ENCODE measurements around the gene CCSER2.
"Not testable (repeated sequence)": the region's sequence is repeated elsewhere in the genome, so short reads cannot be mapped to it uniquely, and the experiment has no call there.

The CCSER2 gene

DNA sequence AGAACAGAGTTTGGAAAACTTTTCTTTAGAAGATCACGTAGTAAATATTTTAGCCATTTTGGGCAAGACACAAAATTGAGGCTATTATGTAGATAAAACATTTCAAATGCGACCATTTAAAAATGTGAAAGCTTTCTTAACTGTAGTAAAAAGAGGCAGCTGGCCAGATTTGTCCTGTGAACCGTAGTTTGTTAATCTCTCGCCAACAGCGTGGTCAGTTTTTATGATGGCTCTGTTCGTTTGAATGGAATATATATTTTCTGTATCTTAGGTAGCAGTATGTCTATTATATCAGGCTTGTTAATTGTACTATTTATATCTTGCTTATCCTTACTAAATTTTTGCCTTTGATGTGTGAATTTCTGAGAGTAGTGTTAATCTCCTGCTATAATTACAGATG is 124.9 kb downstream of the CCSER2 start:
- no peak for DNase-seq (ENCODE audit: low read depth)

GRCh38 chr10:84456126-84456525 is 127.7 kb downstream of the CCSER2 start:
- DNase-seq (ENCODE audit: low read depth), result no peak

GRCh38 chr10:84460520-84460919 is 132.1 kb downstream of the CCSER2 start:
- no peak for DNase-seq (ENCODE audit: low read depth)

DNA sequence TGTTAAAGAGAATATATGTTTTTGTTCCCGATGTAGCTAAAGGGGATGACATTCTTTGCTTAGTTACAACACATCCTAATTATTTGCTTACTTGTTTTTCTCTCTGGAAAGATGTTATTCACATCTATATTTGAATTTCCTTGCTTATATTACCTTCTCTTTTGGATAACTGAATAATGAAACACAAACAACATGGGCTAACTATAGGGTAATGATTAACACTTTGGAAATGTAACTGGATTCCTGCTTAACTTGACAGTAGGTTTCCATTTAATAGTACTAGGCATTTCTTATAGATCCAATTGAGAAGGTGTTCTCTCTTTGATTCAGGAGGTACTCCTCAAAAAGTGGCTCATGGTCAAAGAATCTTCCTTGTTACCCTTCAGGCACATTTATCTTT is 141.1 kb downstream of the CCSER2 start:
- DNase-seq (ENCODE audit: low read depth), result no peak

GRCh38 chr10:84473136-84473535 is 144.7 kb downstream of the CCSER2 start:
- no peak for DNase-seq (ENCODE audit: low read depth)

GRCh38 chr10:84477398-84478128 is 149.2 kb downstream of the CCSER2 start:
- DNase-seq (ENCODE audit: low read depth), result no peak

DNA sequence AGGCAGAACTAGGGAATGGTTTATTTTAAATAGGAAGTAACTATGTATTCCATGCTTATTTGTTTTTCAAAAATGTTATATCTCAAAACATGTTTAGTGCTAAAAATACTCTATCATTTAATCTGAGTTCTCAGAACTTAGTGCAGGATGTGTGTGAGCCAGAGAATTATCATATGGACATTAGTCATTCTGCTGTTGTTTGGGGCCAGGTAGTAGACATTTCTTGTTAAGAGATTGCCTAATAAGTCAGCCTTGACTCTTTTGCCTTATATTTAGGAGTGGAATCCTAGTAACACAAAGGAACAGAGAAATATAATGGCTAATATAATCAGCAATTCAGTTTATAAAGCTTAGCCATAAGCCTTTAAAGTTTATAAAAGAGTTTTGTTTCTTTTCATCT is 149.8 kb downstream of the CCSER2 start:
- no peak for DNase-seq (ENCODE audit: low read depth)

DNA sequence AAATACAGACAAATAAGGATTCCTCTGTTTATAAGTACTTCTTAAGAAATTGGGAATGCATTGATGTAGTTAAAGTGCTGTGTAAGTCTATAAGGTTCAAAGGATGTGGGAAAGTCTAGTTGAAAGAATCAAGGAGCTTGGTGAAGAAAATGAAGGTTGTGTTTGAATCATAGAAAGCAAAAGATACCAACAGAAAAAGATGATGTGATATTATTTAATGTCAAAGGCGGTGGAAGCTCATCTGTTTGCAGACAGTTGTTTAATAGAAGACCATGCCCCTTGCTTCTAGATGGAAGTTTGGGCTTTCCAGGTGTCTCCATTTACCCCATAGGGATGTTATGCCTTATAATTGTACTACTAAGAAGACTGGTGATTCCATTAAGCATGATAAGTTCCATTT is 150.3 kb downstream of the CCSER2 start:
- DNase-seq (ENCODE audit: low read depth), result no peak

GRCh38 chr10:84484541-84484940 is 156.2 kb downstream of the CCSER2 start:
- DNase-seq (ENCODE audit: low read depth), result no peak

- no peak for DNase-seq (ENCODE audit: low read depth)
Measured at GRCh38 chr10:84493361-84493760, 165.0 kb downstream of the CCSER2 start.

- no peak for DNase-seq (ENCODE audit: low read depth)
Measured at GRCh38 chr10:84493951-84494848, 165.8 kb downstream of the CCSER2 start.

DNA sequence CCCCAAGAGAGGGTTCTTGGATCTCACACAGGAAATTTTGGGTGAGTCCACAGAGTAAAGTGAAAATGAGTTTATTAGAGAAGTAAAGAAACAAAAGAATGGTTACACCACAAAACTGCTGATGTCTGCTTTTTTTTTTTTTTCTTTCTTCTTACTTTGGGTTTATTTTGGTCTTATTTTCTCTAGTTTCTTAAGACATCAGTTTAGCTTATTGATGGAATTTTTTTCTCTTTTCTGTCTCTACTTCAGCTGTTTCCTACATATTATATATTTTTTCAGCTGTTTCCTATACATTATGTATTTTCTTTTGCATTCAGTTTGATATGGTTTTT is 166.4 kb downstream of the CCSER2 start:
- no peak for DNase-seq (ENCODE audit: low read depth)

DNA sequence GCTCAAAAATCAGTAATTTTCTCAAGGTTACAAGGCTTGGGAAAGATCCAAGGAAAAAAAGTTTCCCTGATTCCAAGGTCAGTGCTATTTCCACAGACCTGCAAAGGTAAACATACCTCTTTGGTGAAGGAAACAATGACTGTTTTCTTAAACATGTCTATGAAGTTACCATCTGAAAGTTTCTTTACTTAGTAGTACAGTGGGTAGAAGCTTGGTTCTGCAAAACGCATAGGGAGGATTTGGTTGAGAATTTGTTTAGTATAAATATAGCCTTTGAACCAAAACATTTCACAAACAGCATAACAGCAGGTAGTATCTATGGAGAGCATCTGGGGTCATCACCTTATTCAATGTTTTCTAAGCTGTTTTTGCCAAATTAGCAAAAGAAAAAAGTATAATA is 169.6 kb downstream of the CCSER2 start:
- DNase-seq (ENCODE audit: low read depth), result no peak

- DNase-seq (ENCODE audit: low read depth), result not testable (repeated sequence)
Measured at GRCh38 chr10:84499039-84499438, 170.7 kb downstream of the CCSER2 start.

- no peak for DNase-seq (ENCODE audit: low read depth)
Measured at GRCh38 chr10:84499846-84500245, 171.5 kb downstream of the CCSER2 start.

DNA sequence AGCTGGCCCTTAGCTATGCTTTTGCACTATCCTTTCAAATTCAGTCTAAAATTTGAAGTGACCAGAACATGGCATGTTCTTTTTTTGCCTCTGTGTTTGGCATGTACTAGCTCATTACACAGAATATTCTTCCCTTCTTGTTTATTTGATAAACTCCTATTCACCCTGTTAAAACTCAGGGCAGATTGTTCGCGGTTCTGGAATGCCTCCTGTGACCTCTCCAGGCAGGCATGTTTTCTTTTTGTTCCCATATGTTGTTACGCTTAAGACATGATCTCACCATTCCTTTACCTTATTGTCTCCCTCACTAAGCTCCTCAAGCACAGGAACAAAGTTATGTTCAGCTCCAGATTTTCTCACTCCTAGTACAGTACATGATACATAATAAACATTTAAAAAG is 181.7 kb downstream of the CCSER2 start:
- no peak for DNase-seq (ENCODE audit: low read depth)

DNA sequence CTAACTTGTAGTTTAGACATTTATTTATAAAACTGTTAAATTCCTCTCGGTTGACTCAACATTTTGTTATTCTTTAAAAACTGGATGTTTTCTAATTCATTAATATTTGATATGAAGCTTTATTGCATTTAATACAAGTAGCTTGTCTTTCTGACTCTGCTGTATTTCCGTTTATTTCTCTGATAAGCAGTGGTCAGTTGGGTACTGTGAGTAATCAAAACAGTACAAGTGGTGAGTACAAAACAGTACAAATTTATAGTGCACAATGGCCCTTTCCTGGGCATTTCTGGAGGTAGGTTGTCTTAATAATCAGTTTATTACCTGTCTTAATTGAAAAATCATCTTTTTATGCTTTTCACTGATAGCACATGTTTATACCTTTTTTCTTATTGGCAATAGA is 182.7 kb downstream of the CCSER2 start:
- no peak for DNase-seq (ENCODE audit: low read depth)

DNA sequence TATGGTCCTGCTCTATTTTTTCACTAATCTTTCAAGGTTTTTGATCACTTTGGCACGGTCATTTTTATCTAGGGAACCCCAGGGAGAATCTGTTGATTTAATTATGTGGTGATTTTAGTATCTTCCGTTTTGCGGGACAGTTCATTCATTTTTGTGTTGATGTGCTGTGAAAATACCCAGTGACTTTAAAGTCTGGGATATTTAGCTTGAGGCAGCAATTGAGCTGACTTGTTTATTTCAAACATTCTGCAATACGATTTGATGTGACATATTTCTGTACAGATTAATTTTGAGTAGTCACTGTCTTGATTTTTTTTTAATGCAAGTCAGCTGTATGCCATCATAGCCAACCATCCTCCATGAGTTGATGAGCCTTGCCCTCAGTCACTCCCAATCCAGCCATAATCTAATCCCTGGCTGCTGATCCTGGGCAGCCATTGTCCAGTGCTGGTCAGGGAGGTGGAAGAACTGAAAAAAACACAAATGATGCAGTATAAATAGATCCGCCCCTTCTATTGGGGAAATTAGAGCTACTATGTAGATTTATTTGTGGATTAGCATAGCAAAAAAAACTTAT is 183.4 kb downstream of the CCSER2 start:
- no peak for DNase-seq (ENCODE audit: low read depth)

- DNase-seq (ENCODE audit: low read depth), result no peak
Measured at GRCh38 chr10:84517554-84517953, 189.2 kb downstream of the CCSER2 start.

GRCh38 chr10:84519235-84519634 is 190.8 kb downstream of the CCSER2 start:
- DNase-seq (ENCODE audit: low read depth), result no peak

DNA sequence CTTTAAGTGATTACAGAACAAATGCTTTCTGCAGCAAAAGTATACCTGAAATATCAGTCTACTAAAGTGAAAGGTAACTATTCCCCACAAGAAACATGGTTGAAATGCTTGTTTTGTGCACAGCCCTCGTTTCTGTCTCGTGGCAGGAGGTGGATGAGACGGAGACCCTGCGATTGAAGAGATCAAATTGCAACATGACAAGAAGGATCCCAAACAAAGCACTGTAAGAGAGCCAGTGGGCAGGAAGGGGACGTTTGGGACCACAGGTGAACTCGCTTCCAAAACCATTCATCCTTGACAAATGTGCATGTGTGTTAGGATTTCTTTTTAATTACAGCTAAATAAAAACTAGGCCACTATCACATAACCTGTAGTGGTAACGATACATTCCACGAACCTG is 192.6 kb downstream of the CCSER2 start:
- DNase-seq (ENCODE audit: low read depth), result no peak

- DNase-seq (ENCODE audit: low read depth), result no peak
Measured at GRCh38 chr10:84521468-84521867, 193.1 kb downstream of the CCSER2 start.

Data from fibroblast of gingiva (primary cell).